Measurements from ENCODE around the gene CCL5. TPM values are rescaled to one million over a fixed set of nuclear protein-coding genes. Genes with fewer than 3 reads are reported as not detected.

The CCL5 gene
- total and polyA plus RNA-seq, 2 donors (not counting 1 experiment from before 2014, with no cell fraction given): 2.9 to 5.3 TPM

DNA sequence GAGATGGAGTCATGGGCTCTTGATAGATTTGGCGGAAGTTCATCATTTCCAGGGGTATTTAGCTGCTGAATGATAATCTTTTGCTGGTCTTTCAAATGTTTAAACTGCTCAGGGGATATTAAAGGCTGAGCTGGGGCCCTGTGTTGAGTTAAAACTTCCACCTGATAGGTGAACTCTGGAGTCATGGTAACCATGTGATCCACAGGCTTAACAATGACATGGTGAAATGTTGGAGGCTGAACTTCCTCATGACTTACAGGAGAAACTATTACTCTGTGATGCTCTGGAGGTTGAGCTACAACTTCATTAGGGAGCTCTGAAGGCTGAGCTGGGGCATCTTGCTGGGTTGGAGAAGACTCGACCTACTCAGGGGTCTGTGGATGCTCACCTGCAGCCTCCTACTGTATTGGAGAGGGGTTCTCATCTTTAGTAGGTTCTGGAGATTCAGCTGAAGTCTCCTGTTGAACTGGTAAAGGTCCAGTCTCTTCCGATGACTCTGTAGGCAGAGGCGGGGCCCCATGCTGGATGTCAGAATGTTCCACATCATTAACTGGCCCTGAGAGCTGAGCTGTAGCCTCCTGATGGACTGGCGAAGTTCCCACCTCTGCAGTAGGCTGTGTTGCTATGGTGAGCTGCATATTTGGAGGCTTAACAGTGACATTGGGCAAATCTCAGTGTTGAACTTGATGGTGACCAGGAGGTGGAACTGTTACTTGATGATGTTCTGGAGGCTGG lies 26.2 kb upstream of the CCL5 start:
- Histone ChIP-seq H2AFZ (ENCODE audit: insufficient read depth, low read depth, low read length, poor library complexity, severe bottlenecking) (no peak overlapping the region), H4K20me1 (ENCODE audit: control insufficient read depth, insufficient read depth, low read length, poor library complexity, severe bottlenecking) (no peaks in the 10 kb centered on the region), H3K27me3 (replicated peaks in 1 of 4; ENCODE audit: control extremely low read depth in 1 of 4, control insufficient read depth in 3 of 4, insufficient read depth in 4 of 4, low read length in 3 of 4) (no peaks in the 10 kb centered on the region), H3K4me3 (ENCODE audit: control extremely low read depth in 1 of 5, extremely low read depth in 1 of 5, insufficient read depth in 1 of 5, low read depth in 2 of 5, low read length in 4 of 5) (no peak overlapping the region), H3K27ac (ENCODE audit: low read length in 2 of 2) (no peak overlapping the region), H3K9me3 (ENCODE audit: control extremely low read depth in 1 of 3, control insufficient read depth in 2 of 3, insufficient read depth in 1 of 3, low read length in 2 of 3) (no peaks in the 10 kb centered on the region), H3K79me2 (ENCODE audit: control insufficient read depth, insufficient read depth, low read length) (no peaks in the 10 kb centered on the region), H3K4me1 (ENCODE audit: control insufficient read depth in 2 of 2, insufficient read depth in 2 of 2, low read length in 2 of 2) (no peaks in the 10 kb centered on the region), H3K4me2 (replicated peaks; ENCODE audit: low read depth, low read length, poor library complexity, severe bottlenecking) (no peak overlapping the region), H3K36me3 (replicated peaks in 1 of 2; ENCODE audit: control extremely low read depth in 1 of 2, control insufficient read depth in 1 of 2, extremely low read depth in 1 of 2, insufficient read depth in 2 of 2, low read length in 1 of 2) (no peaks in the 10 kb centered on the region), H3K9ac (ENCODE audit: low read length) (no peak overlapping the region)
- intact Hi-C loops (cut with micrococcal nuclease): no loop called here
- Mint-ChIP-seq H3K4me3 (no peak overlapping the region), H3K27me3 (no peaks in the 10 kb centered on the region), H3K9me3 (ENCODE audit: insufficient read depth) (no peaks in the 10 kb centered on the region), H3K4me1 (no peaks in the 10 kb centered on the region), H3K27ac (no peak overlapping the region)
- TF ChIP-seq, protein P1, sequence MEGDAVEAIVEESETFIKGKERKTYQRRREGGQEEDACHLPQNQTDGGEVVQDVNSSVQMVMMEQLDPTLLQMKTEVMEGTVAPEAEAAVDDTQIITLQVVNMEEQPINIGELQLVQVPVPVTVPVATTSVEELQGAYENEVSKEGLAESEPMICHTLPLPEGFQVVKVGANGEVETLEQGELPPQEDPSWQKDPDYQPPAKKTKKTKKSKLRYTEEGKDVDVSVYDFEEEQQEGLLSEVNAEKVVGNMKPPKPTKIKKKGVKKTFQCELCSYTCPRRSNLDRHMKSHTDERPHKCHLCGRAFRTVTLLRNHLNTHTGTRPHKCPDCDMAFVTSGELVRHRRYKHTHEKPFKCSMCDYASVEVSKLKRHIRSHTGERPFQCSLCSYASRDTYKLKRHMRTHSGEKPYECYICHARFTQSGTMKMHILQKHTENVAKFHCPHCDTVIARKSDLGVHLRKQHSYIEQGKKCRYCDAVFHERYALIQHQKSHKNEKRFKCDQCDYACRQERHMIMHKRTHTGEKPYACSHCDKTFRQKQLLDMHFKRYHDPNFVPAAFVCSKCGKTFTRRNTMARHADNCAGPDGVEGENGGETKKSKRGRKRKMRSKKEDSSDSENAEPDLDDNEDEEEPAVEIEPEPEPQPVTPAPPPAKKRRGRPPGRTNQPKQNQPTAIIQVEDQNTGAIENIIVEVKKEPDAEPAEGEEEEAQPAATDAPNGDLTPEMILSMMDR (IDR thresholded peaks at IDR 0.05): no peak
- TF ChIP-seq EZH2 (IDR thresholded peaks at IDR 0.05; ENCODE audit: borderline replicate concordance, insufficient read depth, low read depth, low read length, poor library complexity, severe bottlenecking): no peak
- CTCF ChIA-PET: no interaction called here
- ATAC-seq (ENCODE audit: low read depth) (no peak), DNase-seq (no peak)
- POLR2A ChIA-PET: no interaction called here
- WGBS (ENCODE audit: insufficient coverage): 94% methylated on average over 5 of the region's 5 CpGs

GRCh38 chr17:35903451-35903850 lies 23.3 kb upstream of the CCL5 start:
- Mint-ChIP-seq H3K27ac (no peak overlapping the region), H3K9me3 (ENCODE audit: insufficient read depth) (no peaks in the 10 kb centered on the region), H3K27me3 (peaks cover 7% of the 10 kb centered on the region), H3K4me3 (no peak overlapping the region), H3K4me1 (no peaks in the 10 kb centered on the region)
- no peak overlapping the region for H3K9ac ChIP-seq (ENCODE audit: low read length)
- no peak overlapping the region for H3K4me3 ChIP-seq (ENCODE audit: control extremely low read depth in 1 of 5, extremely low read depth in 1 of 5, insufficient read depth in 1 of 5, low read depth in 2 of 5, low read length in 4 of 5)
- no peaks in the 10 kb centered on the region for H3K9me3 ChIP-seq (ENCODE audit: control extremely low read depth in 1 of 3, control insufficient read depth in 2 of 3, insufficient read depth in 1 of 3, low read length in 2 of 3)
- no peaks in the 10 kb centered on the region for H3K36me3 ChIP-seq (replicated peaks in 1 of 2; ENCODE audit: control extremely low read depth in 1 of 2, control insufficient read depth in 1 of 2, extremely low read depth in 1 of 2, insufficient read depth in 2 of 2, low read length in 1 of 2)
- intact Hi-C loops (cut with micrococcal nuclease): no loop called here
- DNase-seq (no peak), ATAC-seq (ENCODE audit: low read depth) (no peak)
- WGBS (ENCODE audit: insufficient coverage): 86% methylated on average over 2 of the region's 5 CpGs
- peaks cover 0 to 3% (median 0%) of the 10 kb centered on the region in 4 experiments for H3K27me3 ChIP-seq (replicated peaks in 1 of 4; ENCODE audit: control extremely low read depth in 1 of 4, control insufficient read depth in 3 of 4, insufficient read depth in 4 of 4, low read length in 3 of 4)
- no peak overlapping the region for H2AFZ ChIP-seq (ENCODE audit: insufficient read depth, low read depth, low read length, poor library complexity, severe bottlenecking)
- no peak overlapping the region for H3K4me2 ChIP-seq (replicated peaks; ENCODE audit: low read depth, low read length, poor library complexity, severe bottlenecking)
- H4K20me1 ChIP-seq (ENCODE audit: control insufficient read depth, insufficient read depth, low read length, poor library complexity, severe bottlenecking): no peaks in the 10 kb centered on the region
- POLR2A ChIA-PET: no interaction called here
- H3K79me2 ChIP-seq (ENCODE audit: control insufficient read depth, insufficient read depth, low read length): no peaks in the 10 kb centered on the region
- H3K4me1 ChIP-seq (ENCODE audit: control insufficient read depth in 2 of 2, insufficient read depth in 2 of 2, low read length in 2 of 2): no peaks in the 10 kb centered on the region
- TF ChIP-seq, protein P1 (IDR thresholded peaks at IDR 0.05): no peak
- TF ChIP-seq EZH2 (IDR thresholded peaks at IDR 0.05; ENCODE audit: borderline replicate concordance, insufficient read depth, low read depth, low read length, poor library complexity, severe bottlenecking): no peak
- CTCF ChIA-PET: no interaction called here
- no peak overlapping the region for H3K27ac ChIP-seq (ENCODE audit: low read length in 2 of 2)

All from B cell (primary cell).